ENCODE measurements around the gene ACSF3.
"Not testable (repeated sequence)": the region's sequence is repeated elsewhere in the genome, so short reads cannot be mapped to it uniquely, and the experiment has no call there.

The ACSF3 gene

DNA sequence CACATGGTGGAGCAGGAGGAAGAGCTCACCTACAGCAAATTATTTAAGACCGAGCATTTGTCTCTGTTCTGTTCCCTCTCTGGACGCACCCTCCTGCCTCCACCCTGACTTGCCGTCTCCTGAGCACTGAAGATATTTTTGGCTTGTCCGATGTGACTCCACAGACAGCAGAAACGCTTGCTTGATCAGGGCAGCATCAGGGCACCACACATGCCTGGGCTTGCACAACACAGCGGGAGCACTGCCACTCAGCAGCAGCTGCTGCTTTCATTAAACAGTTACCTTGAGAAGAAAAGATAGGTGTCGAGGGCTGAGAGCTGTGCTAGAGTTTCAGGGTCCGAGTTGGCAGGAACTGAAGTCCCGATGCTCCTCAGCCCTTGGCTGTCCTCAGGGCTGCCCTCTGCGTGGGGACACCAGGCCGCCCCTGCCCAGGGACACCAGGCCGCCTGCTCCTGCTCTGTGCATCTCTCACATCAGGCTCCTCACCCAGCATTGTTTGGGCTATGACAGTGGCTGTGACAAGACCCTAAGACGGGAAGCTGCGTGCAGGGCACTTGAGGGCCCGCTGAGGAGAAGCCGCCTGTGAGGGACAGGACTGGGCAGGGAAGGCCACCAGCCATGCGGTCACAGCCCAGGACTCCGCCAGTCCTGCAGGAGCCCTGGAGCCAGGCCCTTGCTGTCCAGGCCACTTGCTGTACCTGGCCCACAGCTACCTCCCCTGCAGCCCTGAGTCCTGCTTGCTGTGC lies 56.6 kb downstream of the ACSF3 start:
- DNase-seq, result no peak

DNA sequence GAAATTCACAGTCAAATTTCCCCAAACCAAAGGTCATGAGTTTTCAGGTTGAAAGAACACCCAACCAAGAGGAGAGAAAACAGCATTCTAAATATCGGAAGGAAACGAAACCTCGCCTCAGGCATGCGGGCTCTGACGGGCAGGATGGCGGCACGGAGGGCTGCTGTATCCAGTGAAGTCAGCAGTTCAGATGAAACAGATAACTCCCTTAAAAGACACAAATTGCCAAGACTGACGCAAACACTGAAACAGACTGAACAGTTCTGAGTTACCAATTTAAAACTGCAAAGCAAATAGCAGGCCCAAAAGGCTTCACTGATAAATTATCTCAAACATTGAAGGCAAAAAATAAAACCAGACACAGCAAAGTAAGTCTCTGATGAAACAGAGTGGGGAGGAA lies 57.3 kb downstream of the ACSF3 start:
- DNase-seq, result no peak

- DNase-seq, result no peak
These were observed 59.4 kb downstream of the ACSF3 start for GRCh38 chr16:89152831-89153700.

DNA sequence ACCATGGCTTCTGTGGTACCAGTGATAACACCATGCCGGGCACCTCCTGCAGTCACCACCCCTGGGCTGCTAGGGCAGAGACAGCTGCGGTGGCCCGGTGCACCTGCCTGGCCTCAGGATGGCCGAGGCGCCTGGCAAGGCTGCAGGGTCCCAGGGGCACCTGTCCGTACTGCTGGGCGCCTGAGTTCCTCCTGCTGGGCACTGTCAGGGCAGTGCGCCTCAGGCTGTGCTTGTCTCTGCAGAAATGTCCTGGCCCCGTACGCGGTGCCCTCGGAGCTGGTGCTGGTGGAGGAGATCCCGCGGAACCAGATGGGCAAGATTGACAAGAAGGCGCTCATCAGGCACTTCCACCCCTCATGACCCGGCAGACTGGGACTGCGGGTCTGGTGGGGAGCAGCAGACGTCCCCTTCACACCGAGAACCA lies 60.2 kb downstream of the ACSF3 start:
- no peak for DNase-seq

DNA sequence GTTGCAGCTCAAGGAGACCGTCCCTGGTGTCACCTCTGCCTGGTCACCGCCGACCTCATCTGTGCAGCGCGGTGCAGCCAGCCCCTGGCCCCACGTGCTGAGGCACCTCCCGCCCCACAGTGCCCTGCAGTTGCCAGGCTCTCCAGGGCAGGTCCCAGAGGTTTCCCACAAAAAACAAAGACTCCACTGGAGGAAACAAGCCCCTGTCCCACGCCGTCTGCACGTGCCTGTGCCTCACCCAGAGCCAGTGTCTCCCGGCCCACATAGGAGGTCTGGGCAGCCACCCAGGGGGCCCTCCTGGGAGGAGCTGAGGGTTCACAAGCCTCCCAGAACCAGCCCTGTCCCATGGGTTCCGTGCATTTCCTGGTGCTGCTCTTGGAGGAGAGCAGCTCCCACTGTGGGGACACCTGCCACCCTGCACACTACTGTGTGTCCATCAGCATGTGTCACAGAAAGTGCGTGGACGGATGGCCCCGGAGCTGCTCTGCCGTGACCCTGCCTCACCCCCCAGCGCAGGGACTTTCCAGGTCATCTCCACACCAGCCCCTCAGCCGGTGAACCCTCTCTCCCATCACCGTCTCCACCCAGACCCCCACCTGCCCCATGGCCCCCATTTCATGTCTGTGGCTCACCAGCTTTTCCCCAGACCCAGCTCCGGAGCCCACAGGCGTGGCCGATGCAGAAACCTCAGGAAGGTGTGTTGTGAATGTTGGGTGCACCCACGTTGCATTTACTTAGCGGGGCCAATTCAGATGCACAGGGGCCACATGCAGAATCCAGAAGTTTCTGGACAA lies 60.9 kb downstream of the ACSF3 start:
- no peak for DNase-seq

- DNase-seq, result no peak
These were observed 61.6 kb downstream of the ACSF3 start for GRCh38 chr16:89155184-89155679.

DNA sequence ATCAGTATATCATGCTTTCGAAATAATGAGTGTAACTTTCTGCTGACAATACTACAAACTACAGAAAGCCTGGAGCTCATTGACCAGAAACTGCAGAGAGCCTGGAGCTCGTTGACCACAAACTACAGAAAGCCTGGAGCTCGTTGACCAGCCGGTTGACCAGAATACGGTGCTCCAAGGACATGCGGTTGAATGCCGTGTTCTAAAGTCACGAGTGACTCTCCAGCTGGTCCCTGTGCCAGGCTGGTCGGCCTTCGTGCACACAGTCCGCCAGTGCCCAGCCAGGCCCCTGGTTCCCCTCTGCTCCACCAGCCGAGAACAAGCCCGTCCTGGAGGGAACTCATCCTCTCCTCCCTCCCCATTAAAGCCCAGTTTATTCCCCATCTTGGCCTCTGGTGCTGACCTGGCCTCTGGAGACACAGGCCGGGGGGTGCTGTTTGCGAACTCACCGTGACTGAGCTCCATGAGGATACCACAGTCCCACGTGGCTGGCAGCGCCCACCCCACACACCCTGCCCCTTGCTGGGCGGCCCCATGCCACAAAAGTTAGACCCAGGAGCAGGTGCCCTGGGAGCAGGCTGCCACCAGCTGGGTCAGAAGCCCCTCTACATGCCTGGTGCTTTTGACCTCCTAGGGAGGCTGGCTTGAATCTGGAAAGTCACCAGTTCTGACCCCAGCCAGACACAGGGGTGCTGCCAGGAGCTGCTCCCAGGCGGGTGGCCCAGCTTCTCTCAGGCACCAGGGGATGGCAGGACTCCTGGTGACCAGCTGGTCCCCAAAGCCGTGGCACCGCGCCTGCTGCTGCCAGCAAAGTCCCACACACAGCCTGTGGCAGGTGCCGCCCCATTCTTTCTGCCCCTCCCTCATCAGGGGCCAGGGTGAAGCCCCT lies 62.4 kb downstream of the ACSF3 start:
- DNase-seq, result no peak

DNA sequence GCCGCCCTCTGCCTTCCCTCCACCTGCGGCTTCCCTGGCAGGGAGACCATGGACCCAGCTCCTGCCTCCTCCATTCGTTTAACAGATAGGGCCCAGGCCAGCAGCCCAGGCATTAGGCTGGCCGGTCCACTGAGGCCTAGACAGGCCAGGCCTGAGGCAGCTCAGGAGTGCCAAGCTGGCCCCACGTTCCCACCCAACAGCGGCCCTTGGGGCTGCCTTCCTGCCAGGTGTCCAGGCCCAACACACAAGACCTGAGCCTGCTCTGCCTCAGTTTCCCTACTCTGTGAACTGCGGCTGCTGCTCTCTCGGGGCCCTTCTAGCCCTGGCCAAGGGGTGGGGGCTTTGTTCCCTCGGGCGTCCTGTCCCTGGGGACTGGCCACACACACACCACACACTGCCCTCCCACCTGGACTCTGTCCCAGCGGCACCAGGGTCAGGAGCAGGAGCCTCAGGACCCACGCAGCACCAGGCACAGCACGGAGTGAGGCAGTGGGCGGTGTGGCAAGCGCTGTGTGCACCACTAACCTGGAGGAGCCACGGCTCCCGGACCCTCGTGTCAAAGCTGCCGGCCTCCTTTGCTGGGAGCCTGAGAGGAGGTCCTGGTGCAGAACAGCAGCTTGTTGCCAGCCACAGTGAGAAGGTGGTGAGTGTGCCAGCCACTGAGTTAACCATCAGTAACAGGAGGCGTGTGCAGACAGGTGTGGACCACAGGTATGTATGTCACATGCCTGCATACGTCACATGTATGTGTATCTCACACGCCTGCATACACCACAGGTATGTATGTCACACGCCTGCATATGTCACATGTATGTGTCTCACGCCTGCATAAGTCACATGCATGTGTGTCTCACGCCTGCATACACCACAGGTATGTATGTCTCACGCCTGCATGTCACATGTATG lies 63.3 kb downstream of the ACSF3 start:
- no peak for DNase-seq

GRCh38 chr16:89157778-89158177 lies 64.1 kb downstream of the ACSF3 start:
- DNase-seq, result no peak

- DNase-seq, result no peak
These were observed 65.6 kb downstream of the ACSF3 start for GRCh38 chr16:89159066-89159849.

DNA sequence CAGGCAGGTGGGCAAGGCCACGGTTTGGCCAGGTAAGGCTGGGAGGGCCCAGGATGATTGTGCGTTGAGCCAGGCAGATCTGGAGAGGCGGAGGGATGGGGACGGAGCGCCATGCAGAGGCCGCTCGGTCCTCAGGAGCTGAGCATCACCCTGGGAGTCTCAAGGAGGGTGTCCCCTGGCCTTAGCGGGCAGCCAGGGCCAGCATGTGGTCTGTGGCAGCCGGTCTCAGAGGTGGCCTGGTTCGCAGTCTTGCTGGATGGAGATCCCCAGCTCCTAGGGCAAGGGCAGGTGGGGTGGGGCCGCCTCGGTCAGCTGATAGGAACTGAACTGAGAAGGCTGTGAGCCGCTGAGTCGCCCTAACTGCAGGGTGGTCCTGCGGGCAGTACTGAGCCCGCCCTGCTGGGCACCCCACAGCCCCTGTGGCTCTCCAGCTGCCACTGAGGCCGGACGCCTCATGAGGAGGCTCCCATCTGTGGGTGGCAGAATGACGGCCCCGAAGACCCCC lies 66.2 kb downstream of the ACSF3 start:
- DNase-seq, result no peak

- no peak for DNase-seq
These were observed 67.5 kb downstream of the ACSF3 start for GRCh38 chr16:89160977-89161701.

GRCh38 chr16:89161763-89162713 lies 68.4 kb downstream of the ACSF3 start:
- no peak for DNase-seq

DNA sequence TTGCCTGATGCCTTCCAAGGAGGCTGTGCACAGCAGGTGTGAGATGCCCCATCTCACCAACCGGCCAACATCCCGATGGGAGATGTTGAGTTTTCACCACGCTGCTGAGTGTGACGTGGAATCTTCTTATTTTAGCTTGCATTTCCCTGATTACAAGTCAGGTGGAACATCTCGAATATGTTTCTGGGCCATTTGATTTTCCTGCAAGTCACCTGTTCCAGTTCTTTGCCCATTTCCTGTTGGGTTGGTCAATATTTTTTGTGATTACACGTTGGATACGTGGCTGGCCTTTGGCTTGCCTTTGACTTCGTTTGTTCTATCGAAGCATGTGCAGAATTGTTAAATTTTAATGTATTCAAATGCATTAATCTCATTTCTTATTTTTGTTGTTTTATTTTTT lies 69.6 kb downstream of the ACSF3 start:
- DNase-seq, result no peak

GRCh38 chr16:89164436-89164835 lies 70.8 kb downstream of the ACSF3 start:
- DNase-seq, result no peak

- DNase-seq, result no peak
These were observed 71.4 kb downstream of the ACSF3 start for GRCh38 chr16:89164847-89165680.

GRCh38 chr16:89165681-89165979 lies 72.0 kb downstream of the ACSF3 start:
- not testable (repeated sequence) for DNase-seq

All from OCI-M1 (cell line).